ENCODE results near the gene SEMA4A. TPM values are rescaled to one million over a fixed set of nuclear protein-coding genes. Genes with fewer than 3 reads are reported as not detected.
A peak's percentile ranks its signal among the peaks of the same experiment; 100 is the strongest.

Gene SEMA4A
- total and polyA plus RNA-seq, 9 of the 15 experiments (the other 6 are each of a cell fraction or from before 2014, with no cell fraction given) = 0.04 to 1.7 (median 0.45) TPM

DNA sequence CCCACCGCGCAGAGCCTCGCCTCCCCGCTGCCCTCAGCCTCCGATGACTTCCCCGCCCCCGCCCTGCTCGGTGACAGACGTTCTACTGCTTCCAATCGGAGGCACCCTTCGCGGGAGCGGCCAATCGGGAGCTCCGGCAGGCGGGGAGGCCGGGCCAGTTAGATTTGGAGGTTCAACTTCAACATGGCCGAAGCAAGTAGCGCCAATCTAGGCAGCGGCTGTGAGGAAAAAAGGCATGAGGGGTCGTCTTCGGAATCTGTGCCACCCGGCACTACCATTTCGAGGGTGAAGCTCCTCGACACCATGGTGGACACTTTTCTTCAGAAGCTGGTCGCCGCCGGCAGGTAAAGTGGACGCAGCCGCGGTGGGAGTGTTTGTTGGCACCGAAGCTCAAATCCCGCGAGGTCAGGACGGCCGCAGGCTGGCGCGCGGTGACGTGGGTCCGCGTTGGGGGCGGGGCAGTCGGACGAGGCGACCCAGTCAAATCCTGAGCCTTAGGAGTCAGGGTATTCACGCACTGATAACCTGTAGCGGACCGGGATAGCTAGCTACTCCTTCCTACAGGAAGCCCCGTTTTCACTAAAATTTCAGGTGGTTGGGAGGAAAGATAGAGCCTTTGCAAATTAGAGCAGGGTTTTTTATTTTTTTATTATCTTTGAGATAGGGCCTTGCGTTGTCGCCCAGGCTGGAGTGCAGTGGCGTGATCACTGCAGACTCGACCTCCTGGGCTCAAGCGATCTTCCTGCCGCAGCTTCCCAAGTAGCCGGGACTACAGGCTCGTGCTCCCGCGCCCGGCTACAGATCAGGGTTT is 59.7 kb downstream of the SEMA4A start, which contains the start of gene PMF1 (continued):
- TF ChIP-seq ZNF79 (CRISPR knock-in tag; IDR thresholded peaks at IDR 0.05; ENCODE audit: low read depth) (0 out of 2 replicates have a peak, but pooled peaks have one; percentile 21), ZBED1 (IDR thresholded peaks at IDR 0.05) (0 out of 2 replicates have a peak, but pooled peaks have one; percentile 19), NELFE (IDR thresholded peaks at IDR 0.05; ENCODE audit: insufficient read depth, insufficient read length) (no peak), ZNF583 (CRISPR knock-in tag; IDR thresholded peaks at IDR 0.05) (0 out of 2 replicates have a peak, but pooled peaks have one; percentile 17), DIDO1 (tag; IDR thresholded peaks at IDR 0.05; ENCODE audit: low read depth) (peak; percentile 76; the same call in 1 of the 2 replicates), NR3C1 (CRISPR knock-in tag; IDR thresholded peaks at IDR 0.05) (no peak), MED1 (CRISPR knock-in tag; IDR thresholded peaks at IDR 0.05; ENCODE audit: borderline replicate concordance) (no peak), ZNF586 (CRISPR knock-in tag; conservative IDR thresholded peaks at IDR 0.05) (no peak), ZNF699 (CRISPR knock-in tag; IDR thresholded peaks at IDR 0.05; ENCODE audit: insufficient replicate concordance) (no peak), KAT2B (IDR thresholded peaks at IDR 0.05; ENCODE audit: low read depth, low read length) (no peak), ESRRA (IDR thresholded peaks at IDR 0.05; ENCODE audit: borderline replicate concordance, low read depth) (peak; percentile 66; the same call in 1 of the 2 replicates), ZNF408 (CRISPR knock-in tag; IDR thresholded peaks at IDR 0.05; ENCODE audit: low read depth) (no peak), CXXC5 (CRISPR knock-in tag; IDR thresholded peaks at IDR 0.05) (peak; percentile 94), THRAP3 (IDR thresholded peaks at IDR 0.05; ENCODE audit: borderline replicate concordance) (no peak)
- TF ChIP-seq, protein P1, sequence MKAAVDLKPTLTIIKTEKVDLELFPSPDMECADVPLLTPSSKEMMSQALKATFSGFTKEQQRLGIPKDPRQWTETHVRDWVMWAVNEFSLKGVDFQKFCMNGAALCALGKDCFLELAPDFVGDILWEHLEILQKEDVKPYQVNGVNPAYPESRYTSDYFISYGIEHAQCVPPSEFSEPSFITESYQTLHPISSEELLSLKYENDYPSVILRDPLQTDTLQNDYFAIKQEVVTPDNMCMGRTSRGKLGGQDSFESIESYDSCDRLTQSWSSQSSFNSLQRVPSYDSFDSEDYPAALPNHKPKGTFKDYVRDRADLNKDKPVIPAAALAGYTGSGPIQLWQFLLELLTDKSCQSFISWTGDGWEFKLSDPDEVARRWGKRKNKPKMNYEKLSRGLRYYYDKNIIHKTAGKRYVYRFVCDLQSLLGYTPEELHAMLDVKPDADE (conservative IDR thresholded peaks at IDR 0.05; ENCODE audit: control insufficient read depth, low read depth, low read length) = peak; percentile 69; the same call in 1 of the 2 replicates
- TF ChIP-seq, protein P2, sequence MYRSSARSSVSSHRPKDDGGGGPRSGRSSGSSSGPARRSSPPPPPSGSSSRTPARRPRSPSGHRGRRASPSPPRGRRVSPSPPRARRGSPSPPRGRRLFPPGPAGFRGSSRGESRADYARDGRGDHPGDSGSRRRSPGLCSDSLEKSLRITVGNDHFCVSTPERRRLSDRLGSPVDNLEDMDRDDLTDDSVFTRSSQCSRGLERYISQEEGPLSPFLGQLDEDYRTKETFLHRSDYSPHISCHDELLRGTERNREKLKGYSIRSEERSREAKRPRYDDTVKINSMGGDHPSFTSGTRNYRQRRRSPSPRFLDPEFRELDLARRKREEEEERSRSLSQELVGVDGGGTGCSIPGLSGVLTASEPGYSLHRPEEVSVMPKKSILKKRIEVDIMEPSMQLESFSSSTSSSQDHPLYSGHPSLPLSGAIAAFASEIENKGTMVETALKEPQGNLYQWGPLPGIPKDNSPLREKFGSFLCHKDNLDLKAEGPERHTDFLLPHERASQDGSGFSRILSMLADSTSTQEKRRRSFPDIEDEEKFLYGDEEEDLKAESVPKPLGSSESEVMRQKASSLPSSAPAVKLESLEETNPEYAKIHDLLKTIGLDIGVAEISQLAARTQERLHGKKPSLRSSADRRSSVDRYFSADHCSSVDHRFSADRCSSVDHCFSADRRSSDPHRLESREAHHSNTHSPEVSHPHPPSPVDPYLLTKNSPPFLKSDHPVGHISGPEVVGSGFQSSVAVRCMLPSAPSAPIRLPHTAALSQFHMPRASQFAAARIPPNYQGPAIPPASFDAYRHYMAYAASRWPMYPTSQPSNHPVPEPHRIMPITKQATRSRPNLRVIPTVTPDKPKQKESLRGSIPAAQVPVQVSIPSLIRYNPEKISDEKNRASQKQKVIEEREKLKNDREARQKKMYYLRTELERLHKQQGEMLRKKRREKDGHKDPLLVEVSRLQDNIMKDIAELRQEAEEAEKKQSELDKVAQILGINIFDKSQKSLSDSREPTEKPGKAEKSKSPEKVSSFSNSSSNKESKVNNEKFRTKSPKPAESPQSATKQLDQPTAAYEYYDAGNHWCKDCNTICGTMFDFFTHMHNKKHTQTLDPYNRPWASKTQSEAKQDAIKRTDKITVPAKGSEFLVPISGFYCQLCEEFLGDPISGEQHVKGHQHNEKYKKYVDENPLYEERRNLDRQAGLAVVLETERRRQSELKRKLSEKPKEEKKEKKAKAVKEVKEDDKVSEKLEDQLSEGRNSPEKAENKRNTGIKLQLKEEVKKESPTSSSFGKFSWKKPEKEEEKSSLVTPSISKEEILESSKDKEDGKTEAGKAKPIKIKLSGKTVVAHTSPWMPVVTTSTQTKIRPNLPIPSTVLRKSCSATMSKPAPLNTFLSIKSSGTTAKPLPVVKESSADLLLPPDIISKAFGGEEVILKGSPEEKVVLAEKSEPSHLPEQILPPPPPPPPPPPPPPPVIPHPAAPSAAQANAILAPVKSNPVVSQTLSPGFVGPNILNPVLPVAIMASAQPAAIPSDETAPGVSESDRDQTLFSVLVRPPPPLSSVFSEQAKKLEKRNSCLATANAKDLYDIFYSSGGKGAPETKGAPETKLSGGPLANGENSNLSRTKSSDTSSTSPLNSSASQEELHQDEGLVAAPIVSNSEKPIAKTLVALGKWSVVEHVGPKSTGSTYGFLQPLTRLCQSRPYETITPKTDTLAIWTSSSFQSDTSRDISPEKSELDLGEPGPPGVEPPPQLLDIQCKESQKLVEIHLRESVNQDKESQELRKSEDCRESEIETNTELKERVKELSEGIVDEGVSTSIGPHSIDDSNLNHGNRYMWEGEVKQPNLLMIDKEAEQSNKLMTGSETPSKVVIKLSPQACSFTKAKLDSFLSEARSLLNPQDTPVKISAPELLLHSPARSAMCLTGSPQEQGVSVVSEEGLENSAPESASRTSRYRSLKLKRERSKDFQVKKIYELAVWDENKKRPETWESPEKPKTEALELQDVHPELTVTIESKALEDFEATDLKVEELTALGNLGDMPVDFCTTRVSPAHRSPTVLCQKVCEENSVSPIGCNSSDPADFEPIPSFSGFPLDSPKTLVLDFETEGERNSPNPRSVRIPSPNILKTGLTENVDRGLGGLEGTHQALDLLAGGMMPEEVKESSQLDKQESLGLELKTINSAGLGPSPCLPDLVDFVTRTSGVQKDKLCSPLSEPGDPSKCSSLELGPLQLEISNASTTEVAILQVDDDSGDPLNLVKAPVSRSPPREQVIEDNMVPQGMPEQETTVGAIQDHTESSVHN (IDR thresholded peaks at IDR 0.05; ENCODE audit: borderline replicate concordance in 1 of 2, low read depth in 1 of 2) = no peak
- TF ChIP-seq, protein P3, sequence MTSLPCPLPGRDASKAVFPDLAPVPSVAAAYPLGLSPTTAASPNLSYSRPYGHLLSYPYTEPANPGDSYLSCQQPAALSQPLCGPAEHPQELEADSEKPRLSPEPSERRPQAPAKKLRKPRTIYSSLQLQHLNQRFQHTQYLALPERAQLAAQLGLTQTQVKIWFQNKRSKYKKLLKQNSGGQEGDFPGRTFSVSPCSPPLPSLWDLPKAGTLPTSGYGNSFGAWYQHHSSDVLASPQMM (CRISPR knock-in tag; IDR thresholded peaks at IDR 0.05) = no peak
